OCI-LY7 (cell line): ENCODE results near the gene AATK.

Experiments
- CTCF ChIP-seq: fragments of 200-600 bp; sonication (generic); conservative IDR thresholded peaks from 2 replicates; pipeline ENCODE4 v1.5.1; 2014; ENCODE audit warnings: mild to moderate bottlenecking, antibody characterized with exemption, low read length, moderate library complexity, mixed read lengths
- EZH2phosphoT487 ChIP-seq: fragments of 200-600 bp; sonication (generic); IDR thresholded peaks from 2 replicates; pipeline ENCODE4 v1.6.1; 2018; ENCODE audit warnings: low read depth, borderline replicate concordance, mild to moderate bottlenecking, mixed run types, antibody characterized with exemption, low read length, moderate library complexity, mixed read lengths

- TF ChIP-seq CTCF (no peak), EZH2phosphoT487 (no peak)
These were observed 12.4 kb upstream of the AATK start for GRCh38 chr17:81178136-81179091.
